OCI-LY3 (cell line): ENCODE data around the gene GNAS-AS1.

Experiments used
- H2AFZ ChIP-seq: fragments of 200-600, 300-600 bp; shearing (Covaris generic); 2 replicates; pipeline ENCODE4 v1.6.0; 2014; ENCODE audit warnings: antibody characterized with exemption, low read depth, low read length
- H3K27ac ChIP-seq: fragments of 200-600, 300-600 bp; sonication (generic); 2 replicates; pipeline ENCODE4 v1.5.1; 2014; ENCODE audit warnings: mild to moderate bottlenecking, low read length, moderate library complexity, mixed read lengths
- H3K27me3 ChIP-seq: fragments of 200-600, 300-600 bp; sonication (generic); 2 replicates; pipeline ENCODE4 v1.6.1; 2014; ENCODE audit warnings: low read depth, low read length, mixed read lengths
- H3K36me3 ChIP-seq: fragments of 200-600, 300-600 bp; sonication (generic); replicated peaks from 2 replicates; pipeline ENCODE3; 2014; ENCODE audit warnings: low read depth, low read length, mixed read lengths
- H3K4me1 ChIP-seq: fragments of 300-600, 200-600 bp; sonication (generic); 2 replicates; pipeline ENCODE4 v1.6.1; 2014; ENCODE audit warnings: low read length, mixed read lengths
- H3K4me2 ChIP-seq: fragments of 200-600, 300-600 bp; sonication (generic); 2 replicates; pipeline ENCODE4 v1.6.1; 2014; ENCODE audit warnings: low read length, mixed read lengths
- H3K4me3 ChIP-seq: fragments of 300-600, 200-600 bp; sonication (generic); 2 replicates; pipeline ENCODE4 v1.5.1; 2014; ENCODE audit warnings: antibody characterized with exemption, mild to moderate bottlenecking, low read length, moderate library complexity
- H3K79me2 ChIP-seq: fragments of 300-600, 200-600 bp; shearing (Covaris generic); 2 replicates; pipeline ENCODE4 v1.6.1; 2014; ENCODE audit warnings: mild to moderate bottlenecking, low read length, mixed read lengths
- H3K9ac ChIP-seq: fragments of 300-600, 200-600 bp; shearing (Covaris generic); 2 replicates; pipeline ENCODE4 v1.6.0; 2014; ENCODE audit warnings: mild to moderate bottlenecking, low read length, moderate library complexity
- H3K9me3 ChIP-seq: fragments of 200-600, 300-600 bp; shearing (Covaris generic); 2 replicates; pipeline ENCODE4 v1.6.1; 2014; ENCODE audit warnings: low read length, mixed read lengths; ENCODE audit not compliant: insufficient read depth
- H4K20me1 ChIP-seq: fragments of 200-600, 300-600 bp; sonication (generic); 2 replicates; pipeline ENCODE4 v1.6.1; 2016; ENCODE audit warnings: low read length, mixed read lengths; ENCODE audit not compliant: insufficient read depth
- EZH2phosphoT487 ChIP-seq: fragments of 200-600 bp; shearing (Covaris generic); IDR thresholded peaks from 2 replicates; pipeline ENCODE4 v1.6.1; 2018; ENCODE audit warnings: antibody characterized with exemption, mixed run types, low read depth
- TF ChIP-seq, protein P1 (sequence below): fragments of 200-600, 300-600 bp; sonication (generic); IDR thresholded peaks from 2 replicates; pipeline ENCODE4 v1.5.1; 2014; ENCODE audit warnings: antibody characterized with exemption, low read length, low read depth

GNAS-AS1 gene

DNA sequence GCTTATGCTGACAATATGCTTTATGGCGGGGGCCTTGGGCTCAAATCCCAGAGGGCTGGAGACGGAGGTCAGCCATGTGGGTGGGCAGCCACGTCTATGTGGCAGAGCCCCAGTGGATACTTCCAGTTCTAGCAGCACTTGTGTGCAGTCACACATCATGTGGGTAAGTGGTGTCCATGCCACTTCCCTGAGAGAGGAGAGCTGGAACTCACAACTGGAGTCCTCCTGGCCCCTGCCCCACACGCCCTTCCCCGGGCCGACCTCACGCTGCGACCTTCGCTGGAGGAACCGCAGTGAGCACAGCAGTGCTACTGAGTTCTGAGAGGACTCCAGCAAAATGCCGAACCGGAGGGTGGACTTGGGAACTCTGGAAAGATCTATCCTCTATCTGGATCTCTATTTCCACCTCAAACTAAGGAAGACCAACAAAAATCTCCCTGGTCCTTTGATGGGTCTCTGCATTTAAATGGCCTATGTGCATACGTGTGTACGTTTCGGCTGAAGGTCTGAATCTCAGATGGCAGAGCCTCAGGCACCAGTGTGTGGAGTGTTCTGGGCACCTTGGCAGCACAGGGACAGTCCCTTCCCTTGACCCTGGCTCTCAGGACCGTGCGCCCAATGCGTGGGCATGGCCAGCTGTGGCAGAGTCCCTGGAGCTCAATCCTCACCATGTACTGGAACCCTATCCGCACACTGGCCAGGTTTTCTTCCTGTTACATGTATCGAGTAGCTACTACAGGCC is 55.4 kb downstream of the GNAS-AS1 start:
- Histone ChIP-seq H3K27me3 (peaks cover 38% of the 10 kb centered on the region), H4K20me1 (no peaks in the 10 kb centered on the region), H3K79me2 (no peaks in the 10 kb centered on the region), H3K9ac (no peak overlapping the region), H3K4me2 (no peak overlapping the region), H2AFZ (no peak overlapping the region), H3K27ac (no peak overlapping the region), H3K4me3 (no peak overlapping the region), H3K4me1 (no peaks in the 10 kb centered on the region), H3K36me3 (no peaks in the 10 kb centered on the region), H3K9me3 (no peaks in the 10 kb centered on the region)
- TF ChIP-seq, protein P1, sequence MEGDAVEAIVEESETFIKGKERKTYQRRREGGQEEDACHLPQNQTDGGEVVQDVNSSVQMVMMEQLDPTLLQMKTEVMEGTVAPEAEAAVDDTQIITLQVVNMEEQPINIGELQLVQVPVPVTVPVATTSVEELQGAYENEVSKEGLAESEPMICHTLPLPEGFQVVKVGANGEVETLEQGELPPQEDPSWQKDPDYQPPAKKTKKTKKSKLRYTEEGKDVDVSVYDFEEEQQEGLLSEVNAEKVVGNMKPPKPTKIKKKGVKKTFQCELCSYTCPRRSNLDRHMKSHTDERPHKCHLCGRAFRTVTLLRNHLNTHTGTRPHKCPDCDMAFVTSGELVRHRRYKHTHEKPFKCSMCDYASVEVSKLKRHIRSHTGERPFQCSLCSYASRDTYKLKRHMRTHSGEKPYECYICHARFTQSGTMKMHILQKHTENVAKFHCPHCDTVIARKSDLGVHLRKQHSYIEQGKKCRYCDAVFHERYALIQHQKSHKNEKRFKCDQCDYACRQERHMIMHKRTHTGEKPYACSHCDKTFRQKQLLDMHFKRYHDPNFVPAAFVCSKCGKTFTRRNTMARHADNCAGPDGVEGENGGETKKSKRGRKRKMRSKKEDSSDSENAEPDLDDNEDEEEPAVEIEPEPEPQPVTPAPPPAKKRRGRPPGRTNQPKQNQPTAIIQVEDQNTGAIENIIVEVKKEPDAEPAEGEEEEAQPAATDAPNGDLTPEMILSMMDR: no peak
- TF ChIP-seq EZH2phosphoT487: no peak

DNA sequence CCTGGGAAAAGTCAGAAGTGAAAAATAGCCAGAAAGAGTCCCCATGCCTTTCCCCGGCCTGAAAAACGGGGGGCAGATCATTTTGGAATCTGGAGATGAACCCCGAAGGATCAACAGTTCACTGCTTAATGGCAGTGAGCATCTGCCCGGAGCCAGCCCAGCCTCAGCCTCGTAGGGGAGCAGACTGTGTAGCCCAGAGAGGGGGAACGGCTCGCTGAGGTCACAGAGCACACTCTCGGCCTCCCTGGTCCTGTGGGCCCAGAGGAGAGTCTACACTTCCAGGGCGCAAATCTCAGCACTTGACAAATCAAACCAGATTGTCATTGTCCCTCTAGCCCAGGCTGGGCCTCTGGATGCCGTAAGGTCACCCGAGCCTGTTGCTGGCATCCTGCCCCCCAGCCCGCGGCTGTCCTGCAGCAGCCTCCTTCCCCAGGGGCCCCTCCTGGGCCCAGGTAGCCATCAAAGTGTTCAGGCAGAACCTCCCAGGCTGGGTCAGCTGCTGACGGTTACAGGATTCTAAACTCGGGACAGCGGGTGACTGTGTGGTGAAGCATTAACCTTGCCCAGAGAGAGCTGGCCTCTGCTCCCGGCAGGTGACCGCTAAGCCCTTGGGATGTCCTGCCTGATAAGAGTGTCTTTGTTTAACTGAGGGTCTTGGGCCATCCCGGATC is 56.1 kb downstream of the GNAS-AS1 start:
- H3K4me2 ChIP-seq: no peak overlapping the region
- H3K4me3 ChIP-seq: no peak overlapping the region
- H3K79me2 ChIP-seq: no peaks in the 10 kb centered on the region
- peaks cover 44% of the 10 kb centered on the region for H3K27me3 ChIP-seq
- no peaks in the 10 kb centered on the region for H4K20me1 ChIP-seq
- H3K36me3 ChIP-seq: no peaks in the 10 kb centered on the region
- H3K9me3 ChIP-seq: no peaks in the 10 kb centered on the region
- no peak overlapping the region for H3K27ac ChIP-seq
- H3K9ac ChIP-seq: no peak overlapping the region
- no peak overlapping the region for H2AFZ ChIP-seq
- TF ChIP-seq, protein P1: no peak
- TF ChIP-seq EZH2phosphoT487: no peak
- no peaks in the 10 kb centered on the region for H3K4me1 ChIP-seq

DNA sequence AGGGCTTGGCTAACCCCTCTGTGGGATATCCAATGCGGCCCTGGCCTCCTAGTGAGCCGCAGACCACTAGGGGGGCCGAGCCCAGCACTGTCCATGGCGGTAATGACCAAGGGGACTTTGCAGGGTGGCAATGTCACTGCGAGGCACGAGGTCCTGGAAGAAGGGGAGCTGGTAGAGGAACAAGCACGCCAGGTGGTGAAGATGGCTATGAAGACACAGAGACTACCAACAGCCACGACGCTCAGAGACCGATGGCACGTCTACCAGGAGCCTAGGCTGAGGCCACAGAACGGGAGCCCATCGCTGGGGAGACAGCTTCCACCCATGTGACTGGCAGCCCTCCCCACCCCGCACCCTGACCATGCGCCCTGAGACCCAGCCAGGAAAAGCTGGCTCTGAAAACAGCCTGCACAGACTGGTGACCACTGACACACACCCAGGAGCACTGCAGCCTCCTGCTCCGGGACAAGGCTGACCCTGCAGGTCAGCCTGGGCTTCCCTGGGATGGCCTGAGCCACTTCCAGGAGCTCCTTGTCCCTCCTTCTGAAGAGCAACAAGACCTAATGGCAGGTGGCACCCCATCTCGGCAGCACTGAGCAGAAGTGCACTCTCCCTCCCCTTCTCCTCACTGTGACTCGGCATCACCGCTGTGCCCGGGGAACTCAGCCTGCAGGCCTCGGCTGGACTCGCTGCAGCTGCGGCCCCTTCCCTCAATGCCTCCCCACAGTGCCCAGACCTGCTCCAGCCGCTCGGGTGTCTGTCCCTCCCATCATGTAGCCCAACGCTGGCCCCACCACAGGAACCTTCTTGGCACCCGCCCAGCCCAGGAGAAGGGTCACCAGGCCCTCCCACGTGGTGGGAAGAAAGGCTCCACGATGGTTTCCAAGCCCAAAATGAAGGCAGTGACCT is 56.9 kb downstream of the GNAS-AS1 start:
- Histone ChIP-seq H4K20me1 (no peaks in the 10 kb centered on the region), H3K4me1 (no peaks in the 10 kb centered on the region), H3K36me3 (no peaks in the 10 kb centered on the region), H3K27me3 (peaks cover 48% of the 10 kb centered on the region), H2AFZ (no peak overlapping the region), H3K9me3 (no peaks in the 10 kb centered on the region), H3K4me3 (no peak overlapping the region), H3K27ac (no peak overlapping the region), H3K4me2 (no peak overlapping the region), H3K9ac (no peak overlapping the region), H3K79me2 (no peaks in the 10 kb centered on the region)
- TF ChIP-seq, protein P1: no peak
- TF ChIP-seq EZH2phosphoT487: no peak

DNA sequence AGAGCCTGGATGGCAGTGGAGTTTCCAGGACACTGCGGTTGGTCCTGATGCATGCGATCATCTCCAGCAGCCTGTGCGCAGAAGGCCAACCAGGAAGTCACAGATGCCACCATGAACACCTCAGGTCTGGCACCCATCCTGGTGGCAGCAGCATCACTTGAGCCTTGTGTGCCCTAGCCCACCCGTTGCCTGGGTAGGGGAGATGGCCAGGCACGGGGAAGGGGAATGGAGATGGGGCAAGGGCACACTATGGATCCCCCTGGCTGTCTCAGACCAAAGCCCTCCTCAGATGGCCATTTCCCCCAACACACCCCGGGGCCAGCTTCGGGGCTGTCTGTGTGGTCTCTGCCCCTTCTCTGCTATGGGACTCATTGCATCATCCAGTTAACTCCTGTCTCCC is 58.3 kb downstream of the GNAS-AS1 start:
- TF ChIP-seq, protein P1: no peak
- no peak for TF ChIP-seq EZH2phosphoT487
- no peak overlapping the region for H3K4me2 ChIP-seq
- no peak overlapping the region for H2AFZ ChIP-seq
- H3K4me1 ChIP-seq: no peaks in the 10 kb centered on the region
- H3K27me3 ChIP-seq: peaks cover 48% of the 10 kb centered on the region
- no peaks in the 10 kb centered on the region for H3K36me3 ChIP-seq
- no peak overlapping the region for H3K9ac ChIP-seq
- H3K27ac ChIP-seq: no peak overlapping the region
- no peaks in the 10 kb centered on the region for H3K79me2 ChIP-seq
- no peak overlapping the region for H3K4me3 ChIP-seq
- no peaks in the 10 kb centered on the region for H4K20me1 ChIP-seq
- no peaks in the 10 kb centered on the region for H3K9me3 ChIP-seq
